ENCODE measurements around the gene ST8SIA5. TPM values are rescaled to one million over a fixed set of nuclear protein-coding genes. Genes with fewer than 3 reads are reported as not detected.

Gene ST8SIA5
- total RNA-seq, 1 donor from 2014 or later: 0.20 TPM

- peaks cover 3% of the 10 kb centered on the region for H3K4me1 Mint-ChIP-seq
These were observed 56.6 kb downstream of the ST8SIA5 start for GRCh38 chr18:46700066-46700824.

DNA sequence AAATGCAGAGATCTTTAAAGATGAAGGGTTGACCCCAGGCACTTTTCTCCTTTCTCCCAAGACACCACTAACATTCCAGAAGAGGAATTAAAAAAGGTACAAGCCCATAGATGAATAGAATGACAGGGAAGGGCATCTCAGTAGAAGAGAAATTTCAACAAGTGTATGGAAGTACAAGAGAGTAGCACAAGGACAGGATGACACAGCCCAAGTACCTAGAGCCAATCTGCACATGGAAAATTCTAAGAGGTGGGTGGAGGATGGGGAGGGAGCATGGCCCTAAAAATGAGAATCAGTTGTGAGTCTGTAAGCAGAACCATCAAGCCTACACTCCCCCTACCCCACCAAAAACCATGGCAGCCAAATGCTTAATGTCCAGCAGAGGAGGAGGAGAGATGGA is 60.2 kb downstream of the ST8SIA5 start:
- TF ChIP-seq CTCF (IDR thresholded peaks at IDR 0.05; ENCODE audit: unreplicated experiment): no peak

More at GRCh38 chr18:46700066-46700824, 56.6 kb downstream of the ST8SIA5 start:
- Mint-ChIP-seq H3K27me3 (ENCODE audit: low read depth) (peaks cover 10% of the 10 kb centered on the region), H3K9me3 (peaks cover 8% of the 10 kb centered on the region), H3K4me3 (no peak overlapping the region), H3K36me3 (no peaks in the 10 kb centered on the region), H3K27ac (no peak overlapping the region)
- TF ChIP-seq CTCF (IDR thresholded peaks at IDR 0.05; ENCODE audit: unreplicated experiment): no peak
- DNase-seq (ENCODE audit: low spot score in 2 of 2, unreplicated experiment in 2 of 2): no peak

DNA sequence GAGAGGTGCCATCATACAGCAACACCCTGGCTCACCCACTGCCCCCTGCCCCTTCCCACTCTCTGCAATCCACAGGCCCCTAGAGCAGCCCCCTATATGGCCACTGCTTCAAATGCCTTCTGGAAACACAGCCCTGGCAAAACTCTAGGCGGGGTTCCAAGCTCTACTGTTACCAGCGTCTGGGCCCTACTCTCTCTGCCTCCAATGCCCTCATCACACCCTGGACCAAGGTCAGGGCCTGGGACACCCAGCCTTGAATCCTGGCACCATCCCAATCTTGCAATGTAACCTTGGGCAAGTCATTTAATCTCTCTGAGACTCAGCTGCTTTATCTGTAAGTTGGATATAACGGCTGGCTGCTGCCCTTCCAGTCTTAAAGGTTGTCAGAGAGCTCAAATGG is 60.6 kb downstream of the ST8SIA5 start:
- Mint-ChIP-seq H3K4me1 (peaks cover 3% of the 10 kb centered on the region), H3K9me3 (peaks cover 8% of the 10 kb centered on the region), H3K27ac (no peak overlapping the region), H3K4me3 (no peak overlapping the region), H3K27me3 (ENCODE audit: low read depth) (peaks cover 10% of the 10 kb centered on the region), H3K36me3 (no peaks in the 10 kb centered on the region)
- TF ChIP-seq CTCF (IDR thresholded peaks at IDR 0.05; ENCODE audit: unreplicated experiment): no peak
- DNase-seq (ENCODE audit: low spot score in 2 of 2, unreplicated experiment in 2 of 2): no peak

More for the DNA sequence above, 60.2 kb downstream of the ST8SIA5 start:
- peaks cover 10% of the 10 kb centered on the region for H3K27me3 Mint-ChIP-seq (ENCODE audit: low read depth)
- no peak overlapping the region for H3K27ac Mint-ChIP-seq
- H3K4me1 Mint-ChIP-seq: peaks cover 3% of the 10 kb centered on the region
- H3K36me3 Mint-ChIP-seq: no peaks in the 10 kb centered on the region
- H3K9me3 Mint-ChIP-seq: peaks cover 8% of the 10 kb centered on the region
- no peak for DNase-seq (ENCODE audit: low spot score in 2 of 2, unreplicated experiment in 2 of 2)
- no peak overlapping the region for H3K4me3 Mint-ChIP-seq

DNA sequence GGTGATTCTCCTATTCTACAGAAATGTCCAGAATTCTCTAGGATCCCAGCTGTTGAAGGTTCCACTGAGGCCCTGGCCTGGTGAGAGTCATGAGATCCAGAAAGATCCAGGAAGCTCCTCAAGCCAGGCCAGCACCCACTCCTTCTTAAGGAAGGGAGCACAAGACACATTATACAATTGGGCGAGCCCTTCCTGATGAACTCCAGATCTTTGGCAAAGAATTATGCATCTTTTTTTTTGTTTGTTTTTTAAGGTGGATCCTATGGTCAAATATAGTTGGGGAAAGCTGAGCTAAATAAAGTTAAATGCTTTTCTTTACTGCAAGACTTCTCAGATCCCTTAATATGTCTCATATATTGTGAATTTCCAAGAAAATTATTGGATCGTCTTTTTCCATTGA is 62.9 kb downstream of the ST8SIA5 start:
- Mint-ChIP-seq H3K27me3 (ENCODE audit: low read depth) (peaks cover 10% of the 10 kb centered on the region), H3K27ac (no peak overlapping the region), H3K9me3 (peaks cover 8% of the 10 kb centered on the region), H3K4me1 (no peaks in the 10 kb centered on the region), H3K36me3 (no peaks in the 10 kb centered on the region), H3K4me3 (no peak overlapping the region)
- DNase-seq (ENCODE audit: low spot score in 2 of 2, unreplicated experiment in 2 of 2): no peak
- TF ChIP-seq CTCF (IDR thresholded peaks at IDR 0.05; ENCODE audit: unreplicated experiment): no peak

GRCh38 chr18:46688853-46689525 is 67.9 kb downstream of the ST8SIA5 start:
- no peaks in the 10 kb centered on the region for H3K36me3 Mint-ChIP-seq
- no peak for DNase-seq (ENCODE audit: low spot score in 2 of 2, unreplicated experiment in 2 of 2)
- no peaks in the 10 kb centered on the region for H3K27me3 Mint-ChIP-seq (ENCODE audit: low read depth)

More at GRCh38 chr18:46688853-46689525, 67.9 kb downstream of the ST8SIA5 start:
- Mint-ChIP-seq H3K4me3 (no peak overlapping the region), H3K4me1 (no peaks in the 10 kb centered on the region), H3K27ac (no peak overlapping the region), H3K9me3 (no peaks in the 10 kb centered on the region)
- TF ChIP-seq CTCF (IDR thresholded peaks at IDR 0.05; ENCODE audit: unreplicated experiment): no peak
